ENCODE data around the gene CD19. TPM values are rescaled to one million over a fixed set of nuclear protein-coding genes. Genes with fewer than 3 reads are reported as not detected.
"Not testable (repeated sequence)": the region's sequence is repeated elsewhere in the genome, so short reads cannot be mapped to it uniquely, and the experiment has no call there.

Gene CD19
- total RNA-seq, 2 donors from 2014 or later = 0.46 to 0.51 TPM

DNA sequence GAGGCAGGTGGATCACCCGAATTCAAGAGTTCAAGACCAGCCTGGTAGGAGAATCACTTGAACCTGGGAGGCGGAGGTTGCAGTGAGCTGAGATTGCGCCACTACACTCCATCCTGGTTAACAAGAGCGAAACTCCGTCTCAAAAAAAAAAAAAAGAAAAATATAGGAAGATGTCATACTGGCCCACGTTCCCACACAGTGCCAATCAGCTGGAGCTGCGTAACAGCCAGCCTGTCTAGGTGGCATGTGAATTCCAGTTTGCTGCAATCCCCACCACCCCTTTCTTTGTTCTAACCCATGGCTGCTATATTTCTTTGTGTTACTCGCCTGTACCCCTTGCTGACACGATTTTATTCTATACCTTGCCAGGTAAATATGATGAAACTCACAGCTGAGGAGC is 26.4 kb downstream of the CD19 start:
- Histone ChIP-seq H3K9me3 (no peaks in the 10 kb centered on the region), H3K27me3 (replicated peaks; ENCODE audit: insufficient read depth) (no peaks in the 10 kb centered on the region), H3K4me3 (no peak overlapping the region), H3K27ac (no peak overlapping the region), H3K4me1 (replicated peaks) (no peaks in the 10 kb centered on the region), H3K36me3 (peaks cover 0 to 3% of the 10 kb centered on the region in 2 donors)
- TF ChIP-seq POLR2A (IDR thresholded peaks at IDR 0.05) (no peak), POLR2AphosphoS5 (IDR thresholded peaks at IDR 0.05) (no peak)
- TF ChIP-seq, protein P1, sequence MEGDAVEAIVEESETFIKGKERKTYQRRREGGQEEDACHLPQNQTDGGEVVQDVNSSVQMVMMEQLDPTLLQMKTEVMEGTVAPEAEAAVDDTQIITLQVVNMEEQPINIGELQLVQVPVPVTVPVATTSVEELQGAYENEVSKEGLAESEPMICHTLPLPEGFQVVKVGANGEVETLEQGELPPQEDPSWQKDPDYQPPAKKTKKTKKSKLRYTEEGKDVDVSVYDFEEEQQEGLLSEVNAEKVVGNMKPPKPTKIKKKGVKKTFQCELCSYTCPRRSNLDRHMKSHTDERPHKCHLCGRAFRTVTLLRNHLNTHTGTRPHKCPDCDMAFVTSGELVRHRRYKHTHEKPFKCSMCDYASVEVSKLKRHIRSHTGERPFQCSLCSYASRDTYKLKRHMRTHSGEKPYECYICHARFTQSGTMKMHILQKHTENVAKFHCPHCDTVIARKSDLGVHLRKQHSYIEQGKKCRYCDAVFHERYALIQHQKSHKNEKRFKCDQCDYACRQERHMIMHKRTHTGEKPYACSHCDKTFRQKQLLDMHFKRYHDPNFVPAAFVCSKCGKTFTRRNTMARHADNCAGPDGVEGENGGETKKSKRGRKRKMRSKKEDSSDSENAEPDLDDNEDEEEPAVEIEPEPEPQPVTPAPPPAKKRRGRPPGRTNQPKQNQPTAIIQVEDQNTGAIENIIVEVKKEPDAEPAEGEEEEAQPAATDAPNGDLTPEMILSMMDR (IDR thresholded peaks at IDR 0.05) = no peak
- no peak for DNase-seq (ENCODE audit: low spot score)
- WGBS = 98% methylated on average over 9 of the region's 9 CpGs
- intact Hi-C loops (cut with DNase I) = no loop called here

DNA sequence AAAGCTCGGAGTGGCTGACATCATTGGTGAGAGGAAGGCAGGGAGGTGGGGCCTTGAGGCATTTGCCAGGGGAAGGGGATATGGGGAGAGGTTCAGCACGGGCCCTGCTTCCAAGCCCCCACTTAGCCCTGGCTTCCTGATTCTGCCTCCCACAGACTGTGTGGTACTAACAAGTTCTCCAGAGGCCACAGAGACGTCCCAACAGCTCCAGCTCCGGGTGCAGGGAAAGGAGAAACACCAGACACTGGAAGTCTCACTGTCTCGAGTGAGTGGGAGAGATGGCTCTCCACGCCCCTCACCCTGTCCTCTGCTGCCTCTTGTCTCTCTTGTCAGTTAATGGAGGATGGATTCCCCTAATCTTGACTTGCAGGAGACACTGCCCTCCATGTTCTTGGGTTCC is 27.1 kb downstream of the CD19 start:
- intact Hi-C loops (cut with DNase I) = no loop called here
- H3K27me3 ChIP-seq (replicated peaks; ENCODE audit: insufficient read depth) = no peaks in the 10 kb centered on the region
- H3K9me3 ChIP-seq = no peaks in the 10 kb centered on the region
- TF ChIP-seq POLR2AphosphoS5 (IDR thresholded peaks at IDR 0.05) = no peak
- no peak for TF ChIP-seq POLR2A (IDR thresholded peaks at IDR 0.05)
- TF ChIP-seq, protein P1 (IDR thresholded peaks at IDR 0.05) = no peak
- no peaks in the 10 kb centered on the region for H3K4me1 ChIP-seq (replicated peaks)
- H3K4me3 ChIP-seq = no peak overlapping the region
- no peak for DNase-seq (ENCODE audit: low spot score)
- H3K27ac ChIP-seq = no peak overlapping the region
- H3K36me3 ChIP-seq = peaks cover 0 to 3% of the 10 kb centered on the region in 2 donors
- 86% methylated on average over 6 of the region's 6 CpGs for WGBS

DNA sequence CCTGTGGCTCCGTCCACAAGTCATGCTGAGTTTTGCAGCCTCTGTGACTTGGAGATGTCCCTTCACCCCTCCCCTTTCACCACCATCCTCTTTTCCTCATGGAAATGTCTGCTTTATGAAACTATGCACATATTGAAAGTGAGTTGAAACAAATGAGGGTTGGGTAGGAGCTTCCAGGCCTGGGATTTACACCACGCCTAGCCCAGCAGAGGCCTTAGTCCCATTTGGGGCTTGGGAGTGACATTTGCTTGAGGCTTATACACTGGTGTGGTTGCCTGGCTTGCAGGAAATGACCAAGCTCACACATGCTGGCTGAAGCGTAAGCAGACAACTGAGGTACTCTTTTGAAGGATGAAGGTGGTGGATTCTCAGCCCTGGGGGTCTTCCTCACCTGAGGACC is 32.3 kb downstream of the CD19 start:
- Histone ChIP-seq H3K27me3 (replicated peaks; ENCODE audit: insufficient read depth) (no peaks in the 10 kb centered on the region), H3K36me3 (no peaks in the 10 kb centered on the region), H3K4me3 (no peak overlapping the region), H3K9me3 (no peaks in the 10 kb centered on the region), H3K27ac (no peak overlapping the region), H3K4me1 (replicated peaks) (no peaks in the 10 kb centered on the region)
- intact Hi-C loops (cut with DNase I) = no loop called here
- DNase-seq (ENCODE audit: low spot score) = no peak
- TF ChIP-seq POLR2A (IDR thresholded peaks at IDR 0.05) = no peak
- TF ChIP-seq, protein P1 (IDR thresholded peaks at IDR 0.05) = no peak
- TF ChIP-seq POLR2AphosphoS5 (IDR thresholded peaks at IDR 0.05) = no peak
- WGBS = 92% methylated on average over 3 of the region's 3 CpGs

DNA sequence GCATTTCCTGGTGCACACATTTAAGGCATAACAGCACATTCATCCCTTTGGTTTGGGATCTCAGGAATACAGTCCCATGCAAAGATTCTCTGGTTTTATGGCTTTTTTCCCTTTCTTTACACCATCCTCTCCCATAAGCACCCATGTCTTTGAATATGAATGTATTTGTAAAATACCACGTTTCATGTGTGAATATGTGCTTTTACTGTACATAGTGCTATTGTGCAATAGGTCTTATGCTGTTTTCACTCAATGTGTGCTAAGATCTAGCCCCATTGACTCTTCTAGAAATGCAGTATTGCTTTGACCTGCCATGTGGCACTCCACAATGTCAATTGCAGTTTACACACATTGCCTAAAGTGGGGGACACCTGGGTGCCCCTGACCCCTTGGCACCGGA is 32.7 kb downstream of the CD19 start:
- intact Hi-C loops (cut with DNase I) = no loop called here
- H3K27me3 ChIP-seq (replicated peaks; ENCODE audit: insufficient read depth) = no peaks in the 10 kb centered on the region
- H3K4me1 ChIP-seq (replicated peaks) = no peaks in the 10 kb centered on the region
- no peak overlapping the region for H3K4me3 ChIP-seq
- TF ChIP-seq POLR2AphosphoS5 (IDR thresholded peaks at IDR 0.05) = no peak
- no peak for DNase-seq (ENCODE audit: low spot score)
- H3K27ac ChIP-seq = no peak overlapping the region
- WGBS = 88% methylated on average over 2 of the region's 2 CpGs
- H3K9me3 ChIP-seq = no peaks in the 10 kb centered on the region
- no peaks in the 10 kb centered on the region for H3K36me3 ChIP-seq

DNA sequence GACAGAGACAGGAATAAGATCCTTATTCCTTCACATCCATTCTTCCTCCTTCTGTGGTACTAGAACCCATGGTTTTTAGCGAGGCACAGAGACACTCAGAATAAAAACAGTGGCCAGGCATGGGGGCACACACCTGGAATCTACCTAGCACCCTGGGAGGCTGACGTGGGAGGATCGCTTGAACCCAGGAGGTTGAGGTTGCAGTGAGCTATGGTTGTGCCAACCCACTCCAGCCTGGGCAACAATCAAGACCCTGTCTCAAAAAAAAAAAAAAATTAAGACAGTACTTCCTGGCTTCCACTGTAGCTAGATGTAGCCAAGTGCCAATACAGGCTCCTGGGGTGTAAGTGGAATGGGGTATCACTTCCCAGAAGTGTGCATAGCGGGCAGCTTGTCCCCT is 35.4 kb downstream of the CD19 start:
- WGBS = 90% methylated on average over 4 of the region's 4 CpGs
- no peak for DNase-seq (ENCODE audit: low spot score)
- Histone ChIP-seq H3K4me3 (no peak overlapping the region), H3K27me3 (replicated peaks; ENCODE audit: insufficient read depth) (no peaks in the 10 kb centered on the region), H3K9me3 (no peaks in the 10 kb centered on the region), H3K27ac (no peak overlapping the region), H3K4me1 (replicated peaks) (no peaks in the 10 kb centered on the region), H3K36me3 (no peaks in the 10 kb centered on the region)
- no peak for TF ChIP-seq POLR2A (IDR thresholded peaks at IDR 0.05)
- TF ChIP-seq, protein P1 (IDR thresholded peaks at IDR 0.05) = no peak
- no peak for TF ChIP-seq POLR2AphosphoS5 (IDR thresholded peaks at IDR 0.05)
- intact Hi-C loops (cut with DNase I) = no loop called here

DNA sequence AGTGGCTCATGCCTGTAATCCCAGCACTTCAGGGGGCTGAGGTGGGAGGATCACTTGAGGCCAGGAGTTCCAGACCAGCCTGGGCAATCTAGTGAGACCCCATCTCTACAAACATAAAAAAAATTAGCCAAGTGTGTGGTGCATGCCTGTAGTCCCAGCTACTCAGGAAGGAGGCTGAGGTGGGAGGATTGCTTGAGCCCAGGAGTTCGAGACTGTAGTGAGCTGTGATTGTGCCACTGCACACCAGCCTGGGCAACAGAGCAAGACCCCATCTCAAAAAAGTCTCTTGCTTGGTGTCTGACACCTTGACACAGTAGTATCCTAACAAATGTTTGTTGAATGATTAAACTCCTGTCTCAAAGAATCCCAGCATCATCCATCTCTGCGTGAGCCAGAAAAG is 37.9 kb downstream of the CD19 start:
- intact Hi-C loops (cut with DNase I); DNase-seq (ENCODE audit: low spot score); H3K9me3 ChIP-seq; H3K4me3 ChIP-seq; H3K4me1 ChIP-seq (replicated peaks); H3K36me3 ChIP-seq; H3K27me3 ChIP-seq (replicated peaks; ENCODE audit: insufficient read depth); H3K27ac ChIP-seq: not testable (repeated sequence)
- 96% methylated on average over 2 of the region's 2 CpGs for WGBS
